Hepatocyte (in vitro differentiated cells): Measurements from ENCODE around the gene NDUFV2. TPM values are rescaled to one million over a fixed set of nuclear protein-coding genes. Genes with fewer than 3 reads are reported as not detected.
A peak's percentile ranks its signal among the peaks of the same experiment; 100 is the strongest.

Experiments
- DNase-seq: peaks from one replicate; pipeline ENCODE4 v3.0.0-alpha.2; 2016; ENCODE audit warnings: low spot score
- H2AFZ ChIP-seq: fragments of 200-600 bp; sonication (generic); 2 replicates; pipeline ENCODE4 v1.6.0; 2016; ENCODE audit warnings: antibody characterized with exemption, mild to moderate bottlenecking
- H3K27ac ChIP-seq: fragments of 200-600 bp; sonication (generic); 2 replicates; pipeline ENCODE4 v1.5.1; 2016; ENCODE audit warnings: mild to moderate bottlenecking
- H3K27me3 ChIP-seq: fragments of 200-600 bp; sonication (generic); 2 replicates; pipeline ENCODE4 v1.6.1; 2016
- H3K36me3 ChIP-seq: fragments of 200-600 bp; sonication (generic); replicated peaks from 2 replicates; pipeline ENCODE4 v1.5.1; 2016; ENCODE audit warnings: low read depth; ENCODE audit not compliant: insufficient read depth
- H3K4me1 ChIP-seq: fragments of 200-600 bp; sonication (generic); 2 replicates; pipeline ENCODE4 v1.5.1; 2016; ENCODE audit warnings: mild to moderate bottlenecking, moderate library complexity; ENCODE audit not compliant: insufficient read depth
- H3K4me2 ChIP-seq: fragments of 200-600 bp; sonication (generic); 2 replicates; pipeline ENCODE4 v1.6.0; 2016
- H3K4me3 ChIP-seq: fragments of 200-600 bp; sonication (generic); 2 replicates; pipeline ENCODE4 v1.5.1; 2016; ENCODE audit warnings: mild to moderate bottlenecking
- H3K79me2 ChIP-seq: fragments of 200-600 bp; sonication (generic); 2 replicates; pipeline ENCODE4 v1.6.0; 2017; ENCODE audit warnings: mild to moderate bottlenecking
- H3K9me2 ChIP-seq: fragments of 200-600 bp; sonication (generic); replicated peaks from 2 replicates; pipeline ENCODE4 v1.6.0; 2017; ENCODE audit warnings: mild to moderate bottlenecking; ENCODE audit not compliant: insufficient read depth
- H3K9me3 ChIP-seq: fragments of 200-600 bp; sonication (generic); 2 replicates; pipeline ENCODE4 v1.5.1; 2016; ENCODE audit warnings: low read depth, mild to moderate bottlenecking
- H4K20me1 ChIP-seq: fragments of 200-600 bp; sonication (generic); 2 replicates; pipeline ENCODE4 v1.6.0; 2016; ENCODE audit warnings: mild to moderate bottlenecking; ENCODE audit not compliant: insufficient read depth, poor library complexity, severe bottlenecking
- CTCF ChIP-seq: fragments of 200-600 bp; sonication (generic); IDR thresholded peaks from 2 replicates; pipeline ENCODE4 v1.5.1; 2016; ENCODE audit warnings: antibody characterized with exemption, mild to moderate bottlenecking; ENCODE audit not compliant: poor library complexity
- EZH2 ChIP-seq: fragments of 200-600 bp; sonication (generic); IDR thresholded peaks from 2 replicates; pipeline ENCODE4 v1.6.1; 2016; ENCODE audit warnings: antibody characterized with exemption, mild to moderate bottlenecking, borderline replicate concordance
- EZH2phosphoT487 ChIP-seq: fragments of 200-600 bp; sonication (generic); IDR thresholded peaks from one replicate; pipeline ENCODE4 v1.6.1; 2018; ENCODE audit warnings: antibody characterized with exemption, mild to moderate bottlenecking, low read depth, moderate library complexity; ENCODE audit not compliant: unreplicated experiment, severe bottlenecking
- WGBS: methylation state at CpG from one replicate; pipeline ENCODE4 v1.1.6; 2016; ENCODE audit warnings: low lambda C conversion rate; ENCODE audit errors: missing lambda C conversion rate; 5-methylcytosine and 5-hydroxymethylcytosine counted together
- polyA plus RNA-seq: library from polyadenylated mRNA; unstranded; fragments of >200 nt; fragmentation: Nextera tagmentation; extraction: Ambion mirVana; gene quantifications from 2 replicates; pipeline ENCODE4 v1.2.1, GENCODE V29; 2016
- total RNA-seq: library from RNA; depleted of rRNA; stranded (reverse); fragments of >200 nt; gene quantifications from 2 replicates; pipeline ENCODE4 v1.2.3, GENCODE V29; 2014

Gene NDUFV2
- total and polyA plus RNA-seq, 2 experiments from 2014 or later, result 178 to 238 TPM

- Histone ChIP-seq H3K36me3 (no peaks in the 10 kb centered on the region), H3K79me2 (no peaks in the 10 kb centered on the region), H2AFZ (no peak overlapping the region), H3K4me3 (no peak overlapping the region), H4K20me1 (no peaks in the 10 kb centered on the region), H3K9me3 (no peaks in the 10 kb centered on the region), H3K9me2 (no peaks in the 10 kb centered on the region), H3K4me2 (no peak overlapping the region), H3K4me1 (no peaks in the 10 kb centered on the region), H3K27ac (peak overlapping the region; percentile 83), H3K27me3 (no peaks in the 10 kb centered on the region)
- TF ChIP-seq EZH2 (no peak), EZH2phosphoT487 (no peak), CTCF (no peak)
- DNase-seq, result peak; percentile 52
- WGBS, result 69% methylated on average over 2 of the region's 2 CpGs
These were observed 34.2 kb upstream of the NDUFV2 start for GRCh38 chr18:9068346-9068745.

GRCh38 chr18:9069601-9070000 is 32.9 kb upstream of the NDUFV2 start:
- no peaks in the 10 kb centered on the region for H3K9me2 ChIP-seq
- H3K27me3 ChIP-seq, result no peaks in the 10 kb centered on the region
- H2AFZ ChIP-seq, result peak overlapping the region; percentile 18
- H3K9me3 ChIP-seq, result no peaks in the 10 kb centered on the region
- no peak for TF ChIP-seq CTCF
- no peak for TF ChIP-seq EZH2
- no peak for TF ChIP-seq EZH2phosphoT487
- H3K79me2 ChIP-seq, result no peaks in the 10 kb centered on the region
- no peaks in the 10 kb centered on the region for H4K20me1 ChIP-seq
- DNase-seq, result no peak
- 55% methylated on average over 9 of the region's 9 CpGs for WGBS
- no peak overlapping the region for H3K27ac ChIP-seq
- no peaks in the 10 kb centered on the region for H3K36me3 ChIP-seq
- no peak overlapping the region for H3K4me3 ChIP-seq
- no peak overlapping the region for H3K4me2 ChIP-seq
- H3K4me1 ChIP-seq, result no peaks in the 10 kb centered on the region

GRCh38 chr18:9070212-9070611 is 32.3 kb upstream of the NDUFV2 start:
- WGBS, result 89% methylated on average over 5 of the region's 5 CpGs
- Histone ChIP-seq H3K27ac (no peak overlapping the region), H3K9me2 (no peaks in the 10 kb centered on the region), H3K27me3 (no peaks in the 10 kb centered on the region), H2AFZ (no peak overlapping the region), H3K4me3 (no peak overlapping the region), H3K4me2 (no peak overlapping the region), H3K79me2 (no peaks in the 10 kb centered on the region), H3K4me1 (no peaks in the 10 kb centered on the region), H3K36me3 (no peaks in the 10 kb centered on the region), H3K9me3 (no peaks in the 10 kb centered on the region), H4K20me1 (no peaks in the 10 kb centered on the region)
- TF ChIP-seq EZH2phosphoT487 (no peak), CTCF (no peak), EZH2 (no peak)
- DNase-seq, result no peak
